B cell (primary cell): ENCODE results near the gene DEAF1.

Experiments used
- CTCF ChIP-seq: fragments of 200-600 bp; IDR thresholded peaks from one replicate; pipeline ENCODE4 v1.8.0; 2022; ENCODE audit warnings: antibody characterized with exemption, mild to moderate bottlenecking
- EZH2 ChIP-seq: IDR thresholded peaks from 2 replicates; pipeline ENCODE4 v1.6.1; 2012; ENCODE audit warnings: borderline replicate concordance, low read depth, mild to moderate bottlenecking, moderate library complexity, low read length; ENCODE audit not compliant: insufficient read depth, poor library complexity, severe bottlenecking

GRCh38 chr11:606245-606644, 88.8 kb downstream of the DEAF1 start:
- TF ChIP-seq CTCF (no peak), EZH2 (no peak)
